Kidney (tissue), 14 donors: ENCODE results near the gene OR2V2. TPM values are rescaled to one million over a fixed set of nuclear protein-coding genes. Genes with fewer than 3 reads are reported as not detected.
"Not testable (repeated sequence)": the region's sequence is repeated elsewhere in the genome, so short reads cannot be mapped to it uniquely, and the experiment has no call there.

Source experiments
- DNase-seq, 5 donors: peaks; one replicate each; pipeline ENCODE4 v3.0.0-alpha.2; 2013 to 2020
- FAIRE-seq: peaks from 2 replicates; lab custom pipeline; 2012; peaks lifted over from hg19 to GRCh38; lab: Jason Lieb, UNC
- H3K27ac ChIP-seq, 2 donors: one replicate each; pipeline ENCODE4 v1.7.0; 2013; ENCODE audit warnings: low read depth in 2 of 2, low read length in 2 of 2, inconsistent platforms in 1 of 2
- H3K27me3 ChIP-seq: one replicate; pipeline ENCODE4 v1.7.1; 2013; ENCODE audit warnings: low read length, inconsistent platforms; ENCODE audit not compliant: control insufficient read depth, insufficient read depth
- H3K36me3 ChIP-seq, 3 donors: one replicate each; pipeline versions ENCODE4 v1.7.0 to v1.7.1; 2013; ENCODE audit warnings: low read length in 3 of 3, control low read depth in 1 of 3, inconsistent platforms in 1 of 3; ENCODE audit not compliant: insufficient read depth in 3 of 3, control insufficient read depth in 2 of 3
- H3K4me1 ChIP-seq, 3 donors: one replicate each; pipeline versions ENCODE4 v1.7.0 to v1.7.1; 2013; ENCODE audit warnings: low read length in 3 of 3, inconsistent platforms in 1 of 3, low read depth in 1 of 3; ENCODE audit not compliant: control insufficient read depth in 2 of 3, insufficient read depth in 2 of 3
- H3K4me3 ChIP-seq, 3 donors: one replicate each; pipeline versions ENCODE4 v1.7.0 to v1.8.1; 2013; ENCODE audit warnings: low read length in 3 of 3, control low read depth in 1 of 3, inconsistent platforms in 1 of 3
- H3K9ac ChIP-seq, 3 donors: one replicate each; pipeline versions ENCODE4 v1.7.0 to v1.7.1; 2013; ENCODE audit warnings: low read length in 3 of 3, control low read depth in 1 of 3, inconsistent platforms in 1 of 3
- H3K9me3 ChIP-seq, 3 donors: one replicate each; pipeline versions ENCODE4 v1.7.0 to v1.7.1; 2013; ENCODE audit warnings: low read length in 3 of 3, control low read depth in 1 of 3, inconsistent platforms in 1 of 3; ENCODE audit not compliant: control insufficient read depth in 2 of 3, insufficient read depth in 1 of 3
- CTCF ChIP-seq: IDR thresholded peaks from 3 replicates; pipeline ENCODE4 v1.5.1; 2012; ENCODE audit warnings: mild to moderate bottlenecking, moderate library complexity, borderline replicate concordance; ENCODE audit not compliant: insufficient read depth; ENCODE audit errors: extremely low read depth
- intact Hi-C: fragments of 100-400 bp; cut with DNase I; formaldehyde crosslinking; loops from one replicate; pipeline ENCODE4 v1.11.1; 2022
- polyA plus RNA-seq: library from polyadenylated mRNA; stranded (reverse); fragments of 350-450 nt; fragmentation: Illumina TruSeq; extraction: RNeasy Lipid Tissue Mini Kit (QIAGEN cat#74804); gene quantifications from one replicate; pipeline ENCODE4 v1.2.3, GENCODE V29; 2014; ENCODE audit warnings: low read depth, low replicate concordance; ENCODE audit not compliant: insufficient read depth
- total RNA-seq: library from RNA; stranded (reverse); fragmentation: NEBNext Ultra II Directional; extraction: Animal tissue kit (Norgen Biotek cat#: 25700); gene quantifications from one replicate; pipeline ENCODE4 v1.2.1, GENCODE V29; 2021
- donor health status: control.
- donor health status: control.
- donor health status: control.
- donor health status: control.
- donor health status: control.
- donor health status: DM: yes; HTN: yes; CAD: no.
- donor health status: Normal renal cell carcinoma (clear cell type).

OR2V2 gene
- total and polyA plus RNA-seq, 2 donors from 2014 or later, result not detected

- H3K27ac ChIP-seq, result no peak overlapping the region
- FAIRE-seq (no peak), DNase-seq (no peak)
- H3K36me3 ChIP-seq, result no peaks in the 10 kb centered on the region
- H3K9ac ChIP-seq, result no peak overlapping the region
- H3K4me1 ChIP-seq, result peaks cover 0 to 2% (median 0%) of the 10 kb centered on the region in 3 donors
- no peaks in the 10 kb centered on the region for H3K9me3 ChIP-seq
- no peaks in the 10 kb centered on the region for H3K27me3 ChIP-seq
- H3K4me3 ChIP-seq, result no peak overlapping the region
- intact Hi-C loops, result no loop called here
- TF ChIP-seq CTCF, result no peak
Measured at GRCh38 chr5:181127456-181127855, 19.9 kb upstream of the OR2V2 start.

- intact Hi-C loops, result no loop called here
- Histone ChIP-seq H3K9me3 (no peaks in the 10 kb centered on the region), H3K9ac (no peak overlapping the region), H3K4me3 (no peak overlapping the region), H3K4me1 (peaks cover 0 to 2% (median 0%) of the 10 kb centered on the region in 3 donors), H3K27me3 (no peaks in the 10 kb centered on the region), H3K36me3 (no peaks in the 10 kb centered on the region), H3K27ac (no peak overlapping the region)
- no peak for FAIRE-seq
- TF ChIP-seq CTCF, result no peak
- DNase-seq, result no peak
Measured at GRCh38 chr5:181127907-181128626, 19.3 kb upstream of the OR2V2 start.

GRCh38 chr5:181129601-181130000, 17.8 kb upstream of the OR2V2 start:
- no peak for FAIRE-seq
- no peak overlapping the region for H3K9ac ChIP-seq

GRCh38 chr5:181130081-181130480, 17.3 kb upstream of the OR2V2 start:
- H3K27ac ChIP-seq, DNase-seq, H3K9ac ChIP-seq, H3K4me1 ChIP-seq, H3K27me3 ChIP-seq, H3K9me3 ChIP-seq, intact Hi-C loops, H3K36me3 ChIP-seq, H3K4me3 ChIP-seq, FAIRE-seq: not testable (repeated sequence)

More at GRCh38 chr5:181129601-181130000, 17.8 kb upstream of the OR2V2 start:
- no peak for TF ChIP-seq CTCF
- intact Hi-C loops, result no loop called here
- H3K27me3 ChIP-seq, result no peaks in the 10 kb centered on the region
- H3K27ac ChIP-seq, result no peak overlapping the region
- no peaks in the 10 kb centered on the region for H3K9me3 ChIP-seq
- peaks cover 0 to 2% (median 0%) of the 10 kb centered on the region in 3 donors for H3K4me1 ChIP-seq
- no peak overlapping the region for H3K4me3 ChIP-seq
- H3K36me3 ChIP-seq, result no peaks in the 10 kb centered on the region
- no peak for DNase-seq
